ENCODE measurements around the gene ARMC8. TPM values are rescaled to one million over a fixed set of nuclear protein-coding genes. Genes with fewer than 3 reads are reported as not detected.

Gene ARMC8
- total RNA-seq, 1 donor from 2014 or later, result 46.5 TPM

DNA sequence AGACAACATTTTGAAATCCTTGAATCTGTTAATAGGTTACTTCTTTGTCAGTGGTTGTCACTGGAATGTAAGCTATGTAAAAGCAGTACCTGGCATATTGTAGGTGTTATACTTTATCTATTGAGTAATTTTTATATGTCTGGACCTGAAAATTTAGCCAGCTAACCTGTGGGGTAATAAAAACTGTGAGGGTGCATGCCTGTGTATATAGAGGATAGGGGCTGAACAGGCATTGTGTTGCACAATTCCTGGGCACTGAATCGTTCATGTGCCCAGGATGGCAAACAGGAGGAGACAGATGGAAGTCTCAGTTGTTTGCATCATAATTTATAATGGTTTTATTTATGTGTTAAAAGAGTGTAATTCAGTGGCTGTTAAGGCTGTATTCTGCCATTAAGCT, 67.1 kb downstream of the ARMC8 start:
- Mint-ChIP-seq H3K9me3 (ENCODE audit: unreplicated experiment) (no peaks in the 10 kb centered on the region), H3K27me3 (ENCODE audit: unreplicated experiment) (no peaks in the 10 kb centered on the region), H3K4me1 (ENCODE audit: unreplicated experiment) (no peaks in the 10 kb centered on the region), H3K4me3 (ENCODE audit: unreplicated experiment) (no peak overlapping the region), H3K27ac (ENCODE audit: unreplicated experiment) (no peak overlapping the region), H3K36me3 (ENCODE audit: unreplicated experiment) (peaks cover 13% of the 10 kb centered on the region)
- TF ChIP-seq, protein P1, sequence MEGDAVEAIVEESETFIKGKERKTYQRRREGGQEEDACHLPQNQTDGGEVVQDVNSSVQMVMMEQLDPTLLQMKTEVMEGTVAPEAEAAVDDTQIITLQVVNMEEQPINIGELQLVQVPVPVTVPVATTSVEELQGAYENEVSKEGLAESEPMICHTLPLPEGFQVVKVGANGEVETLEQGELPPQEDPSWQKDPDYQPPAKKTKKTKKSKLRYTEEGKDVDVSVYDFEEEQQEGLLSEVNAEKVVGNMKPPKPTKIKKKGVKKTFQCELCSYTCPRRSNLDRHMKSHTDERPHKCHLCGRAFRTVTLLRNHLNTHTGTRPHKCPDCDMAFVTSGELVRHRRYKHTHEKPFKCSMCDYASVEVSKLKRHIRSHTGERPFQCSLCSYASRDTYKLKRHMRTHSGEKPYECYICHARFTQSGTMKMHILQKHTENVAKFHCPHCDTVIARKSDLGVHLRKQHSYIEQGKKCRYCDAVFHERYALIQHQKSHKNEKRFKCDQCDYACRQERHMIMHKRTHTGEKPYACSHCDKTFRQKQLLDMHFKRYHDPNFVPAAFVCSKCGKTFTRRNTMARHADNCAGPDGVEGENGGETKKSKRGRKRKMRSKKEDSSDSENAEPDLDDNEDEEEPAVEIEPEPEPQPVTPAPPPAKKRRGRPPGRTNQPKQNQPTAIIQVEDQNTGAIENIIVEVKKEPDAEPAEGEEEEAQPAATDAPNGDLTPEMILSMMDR (IDR thresholded peaks at IDR 0.05), result no peak
- DNase-seq (ENCODE audit: extremely low spot score, unreplicated experiment), result no peak

DNA sequence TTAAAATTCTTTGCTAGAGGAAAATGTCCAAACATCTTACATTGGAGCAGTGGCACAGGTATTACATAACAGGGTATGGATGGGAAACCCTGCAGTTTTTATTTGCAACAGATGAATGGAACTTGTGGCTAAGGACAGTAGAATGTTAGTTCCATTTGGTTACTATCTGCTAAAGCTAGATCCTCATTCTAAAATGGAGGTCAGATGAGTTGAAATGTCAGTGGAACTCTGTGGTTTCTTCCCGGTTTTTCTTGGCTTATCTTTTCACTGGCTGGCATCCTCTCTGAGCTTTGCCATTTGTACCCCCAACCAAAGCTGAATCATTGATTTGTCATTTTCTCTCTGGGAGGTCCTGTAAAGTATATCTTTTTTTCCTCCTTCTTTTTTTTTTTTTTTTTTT, 68.9 kb downstream of the ARMC8 start:
- Mint-ChIP-seq H3K4me1 (ENCODE audit: unreplicated experiment) (no peaks in the 10 kb centered on the region), H3K27me3 (ENCODE audit: unreplicated experiment) (no peaks in the 10 kb centered on the region), H3K4me3 (ENCODE audit: unreplicated experiment) (no peak overlapping the region), H3K9me3 (ENCODE audit: unreplicated experiment) (no peaks in the 10 kb centered on the region), H3K27ac (ENCODE audit: unreplicated experiment) (no peak overlapping the region), H3K36me3 (ENCODE audit: unreplicated experiment) (peaks cover 11% of the 10 kb centered on the region)
- no peak for DNase-seq (ENCODE audit: extremely low spot score, unreplicated experiment)
- TF ChIP-seq, protein P1 (IDR thresholded peaks at IDR 0.05), result no peak

DNA sequence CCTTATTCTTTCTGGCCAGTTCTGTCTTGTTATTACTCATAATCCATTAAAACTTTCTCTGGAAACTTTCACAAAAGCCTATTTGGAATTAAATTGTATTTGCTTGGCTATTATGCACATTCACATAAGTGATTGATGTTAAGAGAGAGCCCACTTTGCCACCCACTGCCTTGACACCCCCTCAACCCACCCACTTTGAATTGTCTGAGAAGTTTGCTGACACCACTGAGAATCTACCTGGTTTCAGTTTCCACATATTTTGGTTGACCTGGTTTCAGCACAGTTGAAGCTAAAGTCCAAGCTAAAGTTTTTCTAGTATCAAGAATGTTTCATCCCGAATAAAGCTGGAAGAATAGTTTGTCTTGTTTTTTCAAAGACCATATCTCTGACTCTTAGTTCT, 70.9 kb downstream of the ARMC8 start:
- Mint-ChIP-seq H3K36me3 (ENCODE audit: unreplicated experiment) (peaks cover 10% of the 10 kb centered on the region), H3K27ac (ENCODE audit: unreplicated experiment) (no peak overlapping the region)

DNA sequence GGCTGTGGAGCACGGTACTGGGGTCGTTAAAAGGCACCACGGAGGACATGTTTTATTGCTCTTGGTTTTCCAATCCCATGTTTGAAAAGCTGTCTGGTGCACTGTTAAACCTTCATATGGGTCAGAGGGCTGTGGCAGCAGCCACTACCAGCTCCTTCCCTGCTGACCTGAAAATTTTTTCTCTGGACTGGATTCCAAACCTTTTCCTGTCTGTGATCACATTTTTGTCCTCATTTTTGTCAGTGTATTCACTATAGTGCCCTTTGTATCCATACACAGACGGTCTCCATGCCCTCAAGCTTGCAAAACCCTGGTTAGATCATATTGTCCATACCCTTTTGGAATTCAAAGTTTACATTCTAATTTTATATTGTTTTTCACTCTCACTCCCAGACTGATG, 72.0 kb downstream of the ARMC8 start:
- Mint-ChIP-seq H3K4me1 (ENCODE audit: unreplicated experiment) (no peaks in the 10 kb centered on the region), H3K36me3 (ENCODE audit: unreplicated experiment) (peaks cover 10% of the 10 kb centered on the region), H3K27ac (ENCODE audit: unreplicated experiment) (no peak overlapping the region), H3K4me3 (ENCODE audit: unreplicated experiment) (no peak overlapping the region), H3K27me3 (ENCODE audit: unreplicated experiment) (no peaks in the 10 kb centered on the region), H3K9me3 (ENCODE audit: unreplicated experiment) (no peaks in the 10 kb centered on the region)
- DNase-seq (ENCODE audit: extremely low spot score, unreplicated experiment), result no peak
- TF ChIP-seq, protein P1 (IDR thresholded peaks at IDR 0.05), result no peak

More for the DNA sequence above, 70.9 kb downstream of the ARMC8 start:
- Mint-ChIP-seq H3K27me3 (ENCODE audit: unreplicated experiment) (no peaks in the 10 kb centered on the region), H3K4me3 (ENCODE audit: unreplicated experiment) (no peak overlapping the region), H3K9me3 (ENCODE audit: unreplicated experiment) (no peaks in the 10 kb centered on the region), H3K4me1 (ENCODE audit: unreplicated experiment) (no peaks in the 10 kb centered on the region)
- no peak for DNase-seq (ENCODE audit: extremely low spot score, unreplicated experiment)
- TF ChIP-seq, protein P1 (IDR thresholded peaks at IDR 0.05), result no peak

DNA sequence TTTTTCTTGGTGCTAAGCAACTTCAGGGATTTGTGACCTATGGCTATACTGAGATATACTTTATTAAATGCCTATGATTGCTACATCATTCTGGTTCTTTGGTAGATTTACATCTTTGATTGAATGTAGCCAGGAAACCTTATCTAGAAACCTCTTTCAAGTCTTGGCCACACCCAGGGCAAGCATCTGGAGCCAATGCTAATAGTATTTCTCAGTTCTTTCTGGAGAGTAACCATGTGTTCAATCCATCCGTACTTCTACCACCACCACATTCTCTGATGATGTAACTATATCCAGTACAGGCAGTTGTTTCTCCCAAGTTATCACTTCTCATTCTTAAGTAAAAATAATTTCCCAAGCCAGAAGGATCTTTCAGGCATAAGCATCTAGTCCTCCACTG, 73.5 kb downstream of the ARMC8 start:
- H3K4me1 Mint-ChIP-seq (ENCODE audit: unreplicated experiment), result no peaks in the 10 kb centered on the region
- TF ChIP-seq, protein P1 (IDR thresholded peaks at IDR 0.05), result no peak
- H3K4me3 Mint-ChIP-seq (ENCODE audit: unreplicated experiment), result no peak overlapping the region
- peaks cover 14% of the 10 kb centered on the region for H3K36me3 Mint-ChIP-seq (ENCODE audit: unreplicated experiment)
- H3K27me3 Mint-ChIP-seq (ENCODE audit: unreplicated experiment), result no peaks in the 10 kb centered on the region
- no peak overlapping the region for H3K27ac Mint-ChIP-seq (ENCODE audit: unreplicated experiment)
- H3K9me3 Mint-ChIP-seq (ENCODE audit: unreplicated experiment), result no peaks in the 10 kb centered on the region
- DNase-seq (ENCODE audit: extremely low spot score, unreplicated experiment), result no peak

All from osteocyte (in vitro differentiated cells).